HG03196 (cell line): ENCODE data around the gene MTARC1.

Experiments used
- ATAC-seq: cut with Tn5 transposase; IDR thresholded peaks from one replicate; pipeline ENCODE4 v1.9.1; 2021; ENCODE audit not compliant: unreplicated experiment

MTARC1 gene

GRCh38 chr1:220827445-220828178 is 40.9 kb downstream of the MTARC1 start:
- no peak for ATAC-seq

GRCh38 chr1:220828179-220828490 is 41.4 kb downstream of the MTARC1 start:
- ATAC-seq = no peak

GRCh38 chr1:220828950-220829586 is 42.4 kb downstream of the MTARC1 start:
- no peak for ATAC-seq

- no peak for ATAC-seq
Observed at GRCh38 chr1:220833436-220833835, 46.7 kb downstream of the MTARC1 start.

GRCh38 chr1:220834155-220834870 is 47.6 kb downstream of the MTARC1 start:
- ATAC-seq = no peak
